Left lobe of liver (tissue), 1 donor: ENCODE results near the gene POMP. TPM values are rescaled to one million over a fixed set of nuclear protein-coding genes. Genes with fewer than 3 reads are reported as not detected.

ENCODE experiments used
- total RNA-seq: library from RNA; stranded (reverse); gene quantifications from one replicate; pipeline ENCODE4 v1.2.1, GENCODE V29; 2021
- donor health status: DM: no; HTN: yes; CAD: no.

POMP gene
- total RNA-seq, 1 donor from 2014 or later = 28.9 TPM

Other genes with a start within 250 kb of the POMP start
- gene FLT1, start 164.0 kb upstream of the POMP start, total RNA-seq = 12.6 TPM
- 39.2 TPM for gene SLC46A3, start 59.8 kb downstream of the POMP start, total RNA-seq
- 0.53 TPM for gene MTUS2, start 161.2 kb downstream of the POMP start, total RNA-seq